DND-41 (cell line): ENCODE measurements around the gene AP1G2.

Source experiments
- EZH2 ChIP-seq: IDR thresholded peaks from 3 replicates; pipeline ENCODE4 v1.6.1; 2012; ENCODE audit warnings: borderline replicate concordance, low read depth, mild to moderate bottlenecking, moderate library complexity, low read length, inconsistent platforms; ENCODE audit not compliant: severe bottlenecking
- TF ChIP-seq, protein P1 (sequence below): IDR thresholded peaks from 2 replicates; pipeline ENCODE4 v1.5.1; 2012; ENCODE audit warnings: borderline replicate concordance, low read length, moderate library complexity, mild to moderate bottlenecking; ENCODE audit not compliant: poor library complexity, severe bottlenecking; ENCODE audit errors: extremely low read depth

DNA sequence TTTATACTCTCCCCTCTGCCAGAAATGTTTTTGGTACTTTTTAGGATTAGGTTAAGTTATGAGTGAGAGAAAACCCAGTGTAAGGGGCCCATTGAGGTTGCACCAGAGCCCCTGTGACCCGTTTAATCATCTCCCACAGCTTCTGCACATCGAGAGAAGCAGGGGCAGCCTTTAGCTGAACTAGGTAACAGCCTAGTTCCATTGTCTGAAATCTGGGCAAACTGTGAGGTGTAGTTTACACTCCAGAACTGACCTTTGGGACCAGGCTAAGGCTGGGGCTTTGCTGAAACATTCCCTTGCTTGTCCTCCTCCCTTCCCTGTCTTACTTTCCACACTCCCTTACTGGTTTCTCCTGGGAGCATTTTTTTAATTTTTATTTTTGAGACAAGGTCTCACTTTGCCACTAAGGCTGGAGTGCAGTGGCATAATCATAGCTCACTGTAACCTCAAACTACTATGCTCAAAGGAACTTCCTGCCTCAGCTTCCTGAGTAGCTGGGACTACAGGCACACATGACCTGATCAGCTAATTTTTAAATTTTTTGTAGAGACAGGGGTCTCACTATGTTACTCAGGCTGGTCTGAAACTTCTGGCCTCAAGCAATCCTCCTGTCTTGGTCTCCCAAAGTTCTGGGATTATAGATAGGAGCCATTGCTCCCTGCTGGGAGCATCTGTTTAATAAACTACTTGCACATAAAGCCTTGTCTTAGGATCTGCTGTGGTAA is 42.7 kb upstream of the AP1G2 start:
- TF ChIP-seq, protein P1, sequence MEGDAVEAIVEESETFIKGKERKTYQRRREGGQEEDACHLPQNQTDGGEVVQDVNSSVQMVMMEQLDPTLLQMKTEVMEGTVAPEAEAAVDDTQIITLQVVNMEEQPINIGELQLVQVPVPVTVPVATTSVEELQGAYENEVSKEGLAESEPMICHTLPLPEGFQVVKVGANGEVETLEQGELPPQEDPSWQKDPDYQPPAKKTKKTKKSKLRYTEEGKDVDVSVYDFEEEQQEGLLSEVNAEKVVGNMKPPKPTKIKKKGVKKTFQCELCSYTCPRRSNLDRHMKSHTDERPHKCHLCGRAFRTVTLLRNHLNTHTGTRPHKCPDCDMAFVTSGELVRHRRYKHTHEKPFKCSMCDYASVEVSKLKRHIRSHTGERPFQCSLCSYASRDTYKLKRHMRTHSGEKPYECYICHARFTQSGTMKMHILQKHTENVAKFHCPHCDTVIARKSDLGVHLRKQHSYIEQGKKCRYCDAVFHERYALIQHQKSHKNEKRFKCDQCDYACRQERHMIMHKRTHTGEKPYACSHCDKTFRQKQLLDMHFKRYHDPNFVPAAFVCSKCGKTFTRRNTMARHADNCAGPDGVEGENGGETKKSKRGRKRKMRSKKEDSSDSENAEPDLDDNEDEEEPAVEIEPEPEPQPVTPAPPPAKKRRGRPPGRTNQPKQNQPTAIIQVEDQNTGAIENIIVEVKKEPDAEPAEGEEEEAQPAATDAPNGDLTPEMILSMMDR, result no peak
- TF ChIP-seq EZH2, result no peak
